HG02981 (cell line): ENCODE measurements around the gene MSN.

ENCODE experiments used
- ATAC-seq: cut with Tn5 transposase; IDR thresholded peaks from one replicate; pipeline ENCODE4 v1.9.1; 2021; ENCODE audit warnings: mild to moderate bottlenecking, moderate library complexity; ENCODE audit not compliant: unreplicated experiment

Gene MSN

DNA sequence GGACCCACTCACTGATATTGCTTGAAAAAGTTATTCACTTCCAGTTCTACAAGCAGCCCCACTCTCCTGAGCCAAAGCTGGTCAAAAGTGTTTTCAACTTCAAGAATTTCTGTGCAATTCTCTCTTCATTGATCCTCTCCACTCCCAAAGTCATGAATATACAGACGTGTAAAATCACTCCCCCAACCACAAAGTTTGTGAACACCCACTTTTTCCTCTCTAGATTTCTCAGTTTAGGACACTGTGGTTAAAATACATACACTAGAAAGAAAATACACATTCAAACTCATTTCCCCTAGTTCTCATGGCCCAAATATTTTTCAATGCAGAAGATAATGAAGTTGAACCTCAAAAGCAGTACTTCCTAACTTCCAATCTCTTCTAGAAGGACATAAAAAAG lies 116.3 kb downstream of the MSN start:
- no peak for ATAC-seq
